Measurements from ENCODE around the gene OR11G2.

DNA sequence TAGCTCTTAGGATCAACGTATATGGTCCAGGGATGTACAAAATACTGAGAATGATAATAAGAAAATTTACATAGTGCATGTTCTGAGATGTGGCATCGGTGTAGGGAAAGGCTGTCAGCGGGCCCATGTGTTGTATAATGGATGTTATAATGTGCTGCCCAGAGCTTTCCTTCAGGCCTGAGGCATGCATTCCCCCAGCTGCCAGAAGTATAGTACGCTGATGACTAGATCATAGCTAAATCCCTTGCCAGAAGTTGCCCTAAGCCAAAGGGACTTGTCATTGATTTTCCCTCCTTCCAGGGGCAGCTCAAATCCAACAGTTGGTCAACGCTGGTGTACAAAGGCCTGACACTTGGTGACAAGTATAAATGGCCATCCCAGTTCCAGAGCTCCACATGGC lies 6.5 kb upstream of the OR11G2 start:
- no peak for TF ChIP-seq POLR2A (IDR thresholded peaks at IDR 0.05)
- TF ChIP-seq, protein P1, sequence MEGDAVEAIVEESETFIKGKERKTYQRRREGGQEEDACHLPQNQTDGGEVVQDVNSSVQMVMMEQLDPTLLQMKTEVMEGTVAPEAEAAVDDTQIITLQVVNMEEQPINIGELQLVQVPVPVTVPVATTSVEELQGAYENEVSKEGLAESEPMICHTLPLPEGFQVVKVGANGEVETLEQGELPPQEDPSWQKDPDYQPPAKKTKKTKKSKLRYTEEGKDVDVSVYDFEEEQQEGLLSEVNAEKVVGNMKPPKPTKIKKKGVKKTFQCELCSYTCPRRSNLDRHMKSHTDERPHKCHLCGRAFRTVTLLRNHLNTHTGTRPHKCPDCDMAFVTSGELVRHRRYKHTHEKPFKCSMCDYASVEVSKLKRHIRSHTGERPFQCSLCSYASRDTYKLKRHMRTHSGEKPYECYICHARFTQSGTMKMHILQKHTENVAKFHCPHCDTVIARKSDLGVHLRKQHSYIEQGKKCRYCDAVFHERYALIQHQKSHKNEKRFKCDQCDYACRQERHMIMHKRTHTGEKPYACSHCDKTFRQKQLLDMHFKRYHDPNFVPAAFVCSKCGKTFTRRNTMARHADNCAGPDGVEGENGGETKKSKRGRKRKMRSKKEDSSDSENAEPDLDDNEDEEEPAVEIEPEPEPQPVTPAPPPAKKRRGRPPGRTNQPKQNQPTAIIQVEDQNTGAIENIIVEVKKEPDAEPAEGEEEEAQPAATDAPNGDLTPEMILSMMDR (IDR thresholded peaks at IDR 0.05), result no peak
- TF ChIP-seq EP300 (IDR thresholded peaks at IDR 0.05; ENCODE audit: low read depth), result no peak

Measured in transverse colon (tissue), 3 donors.